ENCODE data around the gene DMRTA1. TPM values are rescaled to one million over a fixed set of nuclear protein-coding genes. Genes with fewer than 3 reads are reported as not detected.
"Not testable (repeated sequence)": the region's sequence is repeated elsewhere in the genome, so short reads cannot be mapped to it uniquely, and the experiment has no call there.

Gene DMRTA1
- total RNA-seq, 1 experiment from 2014 or later, result 0.77 TPM

DNA sequence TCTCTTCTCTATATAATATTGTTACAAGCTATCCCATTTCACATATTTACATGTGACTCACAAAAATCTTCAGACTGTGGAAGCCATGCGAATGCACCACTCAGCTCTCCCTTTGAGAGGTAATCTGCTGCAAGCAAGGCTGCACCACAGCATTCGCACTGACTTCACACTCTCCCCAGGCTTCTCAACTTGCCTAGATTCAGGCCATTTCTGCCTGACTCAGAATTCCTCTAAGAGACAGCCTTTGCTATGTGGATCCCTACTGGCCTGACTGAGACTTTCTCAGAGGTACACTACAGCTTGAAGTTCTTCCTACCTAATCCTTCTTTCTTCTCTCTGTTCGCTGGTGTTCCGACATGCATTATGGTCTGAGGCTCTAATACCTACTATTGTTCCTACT lies 21.1 kb upstream of the DMRTA1 start:
- TF ChIP-seq, protein P1, sequence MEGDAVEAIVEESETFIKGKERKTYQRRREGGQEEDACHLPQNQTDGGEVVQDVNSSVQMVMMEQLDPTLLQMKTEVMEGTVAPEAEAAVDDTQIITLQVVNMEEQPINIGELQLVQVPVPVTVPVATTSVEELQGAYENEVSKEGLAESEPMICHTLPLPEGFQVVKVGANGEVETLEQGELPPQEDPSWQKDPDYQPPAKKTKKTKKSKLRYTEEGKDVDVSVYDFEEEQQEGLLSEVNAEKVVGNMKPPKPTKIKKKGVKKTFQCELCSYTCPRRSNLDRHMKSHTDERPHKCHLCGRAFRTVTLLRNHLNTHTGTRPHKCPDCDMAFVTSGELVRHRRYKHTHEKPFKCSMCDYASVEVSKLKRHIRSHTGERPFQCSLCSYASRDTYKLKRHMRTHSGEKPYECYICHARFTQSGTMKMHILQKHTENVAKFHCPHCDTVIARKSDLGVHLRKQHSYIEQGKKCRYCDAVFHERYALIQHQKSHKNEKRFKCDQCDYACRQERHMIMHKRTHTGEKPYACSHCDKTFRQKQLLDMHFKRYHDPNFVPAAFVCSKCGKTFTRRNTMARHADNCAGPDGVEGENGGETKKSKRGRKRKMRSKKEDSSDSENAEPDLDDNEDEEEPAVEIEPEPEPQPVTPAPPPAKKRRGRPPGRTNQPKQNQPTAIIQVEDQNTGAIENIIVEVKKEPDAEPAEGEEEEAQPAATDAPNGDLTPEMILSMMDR (IDR thresholded peaks at IDR 0.05; ENCODE audit: unreplicated experiment), result no peak
- no peak overlapping the region for H3K4me3 Mint-ChIP-seq (ENCODE audit: unreplicated experiment)
- H3K4me1 Mint-ChIP-seq (ENCODE audit: insufficient read depth, unreplicated experiment), result no peaks in the 10 kb centered on the region

DNA sequence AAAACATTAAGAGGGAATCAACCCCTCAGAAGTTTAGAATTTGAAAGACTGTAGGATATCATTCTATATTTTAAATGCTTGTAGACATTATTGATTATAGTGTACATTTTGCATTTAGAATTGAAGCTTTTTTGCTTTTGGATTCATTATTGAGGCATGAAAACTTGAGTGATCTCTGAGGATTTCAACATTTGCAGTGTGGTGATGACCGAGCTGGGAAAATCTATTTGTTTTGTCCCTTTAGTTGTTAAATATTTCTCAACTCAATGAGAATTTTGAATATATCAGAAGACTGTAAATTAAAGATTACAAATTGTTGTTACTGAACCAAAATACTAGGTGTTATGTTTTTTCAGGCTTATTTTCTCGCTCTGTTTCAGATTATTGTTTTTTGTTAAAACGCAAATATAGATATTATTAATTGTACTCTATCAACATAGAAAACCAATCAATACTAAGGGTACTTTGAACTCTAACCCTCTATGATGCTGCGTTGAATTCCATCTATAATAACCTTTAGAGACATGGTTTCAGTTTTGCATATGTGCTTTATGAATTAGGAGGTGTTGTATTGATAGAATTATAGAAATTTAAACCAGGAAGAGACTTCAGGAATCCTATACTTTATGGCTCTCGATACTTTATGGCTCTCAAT lies 19.3 kb upstream of the DMRTA1 start:
- no peak for DNase-seq (ENCODE audit: unreplicated experiment)
- ChIA-PET POLR2A (no interaction called here), CTCF (no interaction called here)
- no TSS peak for BruUV-seq (replicated peaks)
- intact Hi-C loops (cut with micrococcal nuclease), result no loop called here
- H3K4me3 Mint-ChIP-seq (ENCODE audit: unreplicated experiment), result no peak overlapping the region
- H3K27me3 Mint-ChIP-seq (ENCODE audit: insufficient read depth, unreplicated experiment), result no peaks in the 10 kb centered on the region
- TF ChIP-seq, protein P1 (IDR thresholded peaks at IDR 0.05; ENCODE audit: unreplicated experiment), result no peak
- no peaks in the 10 kb centered on the region for H3K9me3 Mint-ChIP-seq (ENCODE audit: unreplicated experiment)
- H3K36me3 Mint-ChIP-seq (ENCODE audit: insufficient read depth, unreplicated experiment), result no peaks in the 10 kb centered on the region
- H3K27ac Mint-ChIP-seq (ENCODE audit: low read depth, unreplicated experiment), result no peak overlapping the region
- H3K4me1 Mint-ChIP-seq (ENCODE audit: insufficient read depth, unreplicated experiment), result no peaks in the 10 kb centered on the region

More for the DNA sequence above, 21.1 kb upstream of the DMRTA1 start:
- Mint-ChIP-seq H3K36me3 (ENCODE audit: insufficient read depth, unreplicated experiment) (no peaks in the 10 kb centered on the region), H3K27ac (ENCODE audit: low read depth, unreplicated experiment) (no peak overlapping the region), H3K9me3 (ENCODE audit: unreplicated experiment) (no peaks in the 10 kb centered on the region), H3K27me3 (ENCODE audit: insufficient read depth, unreplicated experiment) (no peaks in the 10 kb centered on the region)
- ChIA-PET CTCF (interaction anchor here (0.9 kb wide), 1 partner anchor 27 kb away, joined by 3 read pairs; no protein-coding TSS in a partner anchor), POLR2A (interaction anchor here (0.8 kb wide), 1 partner anchor 16 kb away, joined by 3 read pairs; no protein-coding TSS in a partner anchor)
- intact Hi-C loops (cut with micrococcal nuclease), result no loop called here
- no peak for DNase-seq (ENCODE audit: unreplicated experiment)
- BruUV-seq (replicated peaks), result no TSS peak

DNA sequence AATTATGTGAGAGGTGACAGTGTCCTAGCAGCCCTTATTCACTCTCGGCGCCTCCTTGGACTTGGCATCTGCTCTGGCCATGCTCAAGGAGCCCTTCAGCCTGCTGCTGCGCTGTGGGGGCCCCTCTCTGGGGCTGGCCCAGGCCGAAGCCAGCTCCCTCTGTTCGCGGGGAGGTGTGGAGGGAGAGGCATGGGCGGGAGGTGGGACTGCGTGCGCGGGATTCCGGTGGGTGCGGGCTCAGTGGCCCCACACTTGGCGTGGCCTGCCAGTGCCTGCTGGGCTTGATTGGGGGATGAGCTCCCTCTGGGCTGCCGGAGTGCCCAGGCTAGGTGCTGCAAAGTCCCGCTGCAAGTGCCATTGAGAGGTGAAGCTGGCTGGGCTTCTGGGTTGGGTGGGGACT lies 12.9 kb upstream of the DMRTA1 start:
- intact Hi-C loops (cut with micrococcal nuclease), result no loop called here
- no peaks in the 10 kb centered on the region for H3K36me3 Mint-ChIP-seq (ENCODE audit: insufficient read depth, unreplicated experiment)
- H3K27me3 Mint-ChIP-seq (ENCODE audit: insufficient read depth, unreplicated experiment), result no peaks in the 10 kb centered on the region
- no peaks in the 10 kb centered on the region for H3K9me3 Mint-ChIP-seq (ENCODE audit: unreplicated experiment)
- TF ChIP-seq, protein P1 (IDR thresholded peaks at IDR 0.05; ENCODE audit: unreplicated experiment), result no peak
- no TSS peak for BruUV-seq (replicated peaks)
- no peak overlapping the region for H3K4me3 Mint-ChIP-seq (ENCODE audit: unreplicated experiment)
- CTCF ChIA-PET, result no interaction called here
- H3K27ac Mint-ChIP-seq (ENCODE audit: low read depth, unreplicated experiment), result no peak overlapping the region
- no peak for DNase-seq (ENCODE audit: unreplicated experiment)
- no peaks in the 10 kb centered on the region for H3K4me1 Mint-ChIP-seq (ENCODE audit: insufficient read depth, unreplicated experiment)
- POLR2A ChIA-PET, result no interaction called here

DNA sequence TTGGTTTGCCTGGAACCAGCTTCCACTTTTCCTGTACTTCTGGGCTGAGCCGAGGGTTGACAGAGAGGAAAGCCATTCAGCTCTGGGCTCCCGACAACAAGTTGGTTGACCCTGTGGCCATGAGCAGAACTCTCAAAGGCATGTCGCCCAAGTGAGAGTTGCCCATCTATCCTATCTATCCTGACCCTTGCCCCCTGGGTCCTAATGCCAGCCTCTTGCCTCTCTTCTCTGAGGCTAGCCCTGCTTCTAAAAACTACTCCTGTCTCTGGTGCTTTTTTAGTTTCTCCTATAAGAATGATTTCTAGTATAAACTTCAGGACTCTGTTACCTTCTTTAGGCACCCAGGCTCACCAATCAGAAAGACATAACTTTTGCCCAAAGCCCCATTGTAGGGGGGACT lies 11.4 kb upstream of the DMRTA1 start:
- BruUV-seq (replicated peaks); H3K36me3 Mint-ChIP-seq (ENCODE audit: insufficient read depth, unreplicated experiment); H3K27me3 Mint-ChIP-seq (ENCODE audit: insufficient read depth, unreplicated experiment); H3K4me1 Mint-ChIP-seq (ENCODE audit: insufficient read depth, unreplicated experiment); CTCF ChIA-PET; H3K27ac Mint-ChIP-seq (ENCODE audit: low read depth, unreplicated experiment); H3K4me3 Mint-ChIP-seq (ENCODE audit: unreplicated experiment); H3K9me3 Mint-ChIP-seq (ENCODE audit: unreplicated experiment); intact Hi-C loops (cut with micrococcal nuclease); DNase-seq (ENCODE audit: unreplicated experiment): not testable (repeated sequence)
- POLR2A ChIA-PET, result interaction anchor here (0.6 kb wide), 2 partner anchors 15 to 19 kb away, joined by 3 read pairs; no protein-coding TSS in a partner anchor

DNA sequence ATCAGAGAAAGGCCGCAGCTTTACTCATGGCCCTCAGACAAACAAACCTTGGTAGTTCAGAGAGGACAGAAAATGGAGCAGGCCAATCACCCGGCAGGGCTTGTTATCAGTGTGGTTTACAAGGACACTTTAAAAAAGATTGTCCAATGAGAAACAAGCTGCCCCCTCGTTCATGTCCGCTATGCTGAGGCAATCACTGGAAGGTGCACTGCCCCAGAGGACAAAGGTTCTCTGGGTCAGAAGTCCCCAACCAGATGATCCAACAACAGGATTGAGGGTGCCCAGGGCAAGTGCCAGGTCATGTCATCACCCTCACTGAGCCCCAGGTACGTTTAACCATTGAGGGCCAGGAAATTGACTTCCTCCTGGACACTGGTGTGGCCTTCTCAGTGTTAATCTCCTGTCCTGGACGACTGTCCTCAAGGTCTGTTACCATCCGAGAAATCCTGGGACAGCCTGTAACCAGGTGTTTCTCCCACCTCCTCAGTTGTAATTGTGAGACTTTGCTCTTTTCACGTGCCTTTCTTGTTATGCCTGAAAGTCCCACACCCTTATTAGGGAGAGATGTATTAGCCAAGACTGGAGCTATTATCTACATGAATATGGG lies 9.1 kb upstream of the DMRTA1 start:
- intact Hi-C loops (cut with micrococcal nuclease); H3K9me3 Mint-ChIP-seq (ENCODE audit: unreplicated experiment); POLR2A ChIA-PET; H3K36me3 Mint-ChIP-seq (ENCODE audit: insufficient read depth, unreplicated experiment); H3K27ac Mint-ChIP-seq (ENCODE audit: low read depth, unreplicated experiment); H3K27me3 Mint-ChIP-seq (ENCODE audit: insufficient read depth, unreplicated experiment); DNase-seq (ENCODE audit: unreplicated experiment); BruUV-seq (replicated peaks); H3K4me3 Mint-ChIP-seq (ENCODE audit: unreplicated experiment); H3K4me1 Mint-ChIP-seq (ENCODE audit: insufficient read depth, unreplicated experiment): not testable (repeated sequence)
- CTCF ChIA-PET, result interaction anchor here (0.5 kb wide), 1 partner anchor 90 kb away, joined by 4 read pairs; no protein-coding TSS in a partner anchor
